Esophagus squamous epithelium (tissue), 4 donors: ENCODE measurements around the gene LHX1.

ENCODE experiments used
- POLR2A ChIP-seq, 4 donors: fragments of 450-650 bp; IDR thresholded peaks; one replicate each; pipeline ENCODE4 v1.6.1; 2017; ENCODE audit warnings: antibody characterized with exemption in 4 of 4, mild to moderate bottlenecking in 4 of 4, moderate library complexity in 3 of 4
- TF ChIP-seq, protein P1 (sequence below), 6 experiments: fragments of 450-650 bp in 4 of 6; fragments of 200-600 bp in 2 of 6; sonication (generic) in 2 of 6; IDR thresholded peaks; one replicate each; pipeline ENCODE4 v1.5.1; 2016 to 2019; ENCODE audit warnings: antibody characterized with exemption in 6 of 6, mild to moderate bottlenecking in 4 of 6, moderate library complexity in 4 of 6

- TF ChIP-seq, protein P1, sequence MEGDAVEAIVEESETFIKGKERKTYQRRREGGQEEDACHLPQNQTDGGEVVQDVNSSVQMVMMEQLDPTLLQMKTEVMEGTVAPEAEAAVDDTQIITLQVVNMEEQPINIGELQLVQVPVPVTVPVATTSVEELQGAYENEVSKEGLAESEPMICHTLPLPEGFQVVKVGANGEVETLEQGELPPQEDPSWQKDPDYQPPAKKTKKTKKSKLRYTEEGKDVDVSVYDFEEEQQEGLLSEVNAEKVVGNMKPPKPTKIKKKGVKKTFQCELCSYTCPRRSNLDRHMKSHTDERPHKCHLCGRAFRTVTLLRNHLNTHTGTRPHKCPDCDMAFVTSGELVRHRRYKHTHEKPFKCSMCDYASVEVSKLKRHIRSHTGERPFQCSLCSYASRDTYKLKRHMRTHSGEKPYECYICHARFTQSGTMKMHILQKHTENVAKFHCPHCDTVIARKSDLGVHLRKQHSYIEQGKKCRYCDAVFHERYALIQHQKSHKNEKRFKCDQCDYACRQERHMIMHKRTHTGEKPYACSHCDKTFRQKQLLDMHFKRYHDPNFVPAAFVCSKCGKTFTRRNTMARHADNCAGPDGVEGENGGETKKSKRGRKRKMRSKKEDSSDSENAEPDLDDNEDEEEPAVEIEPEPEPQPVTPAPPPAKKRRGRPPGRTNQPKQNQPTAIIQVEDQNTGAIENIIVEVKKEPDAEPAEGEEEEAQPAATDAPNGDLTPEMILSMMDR (IDR thresholded peaks at IDR 0.05): no peak
- no peak for TF ChIP-seq POLR2A (IDR thresholded peaks at IDR 0.05)
These were observed 3.1 kb upstream of the LHX1 start for GRCh38 chr17:36934144-36934691.
